WTC11 (cell line): ENCODE results near the gene MLYCD. TPM values are rescaled to one million over a fixed set of nuclear protein-coding genes. Genes with fewer than 3 reads are reported as not detected.

ENCODE experiments used
- ATAC-seq: fragments of 200-7000 bp; cut with Tn5 transposase; 2 replicates; pipeline ENCODE4 v1.10.0; 2021; ENCODE audit warnings: mild to moderate bottlenecking, moderate library complexity
- CTCF ChIA-PET: fragments of 300-600 bp; sonication (Branson Sonifier 250); formaldehyde crosslinking; loops from one replicate; lab custom pipeline; 2021; ENCODE audit warnings: antibody characterized with exemption; lab: Charles Lee
- POLR2A ChIA-PET: fragments of 350-600 bp; sonication (Branson Sonifier 250); formaldehyde crosslinking; loops from one replicate; lab custom pipeline; 2021; ENCODE audit warnings: antibody characterized with exemption; lab: Charles Lee
- DNase-seq: peaks from one replicate; pipeline ENCODE4 v3.0.0; 2021; ENCODE audit warnings: low spot score
- H3K27ac Mint-ChIP-seq: 2 replicates; pipeline ENCODE4 v1.8.0; 2021; ENCODE audit warnings: mixed read lengths
- H3K27me3 Mint-ChIP-seq: 2 replicates; pipeline ENCODE4 v1.8.0; 2021; ENCODE audit warnings: low read depth, mild to moderate bottlenecking, moderate library complexity, mixed read lengths
- H3K36me3 Mint-ChIP-seq: 2 replicates; pipeline ENCODE4 v1.8.0; 2021; ENCODE audit warnings: mixed read lengths
- H3K4me1 Mint-ChIP-seq: 2 replicates; pipeline ENCODE4 v1.8.0; 2022; ENCODE audit warnings: mixed read lengths
- H3K4me3 Mint-ChIP-seq: 2 replicates; pipeline ENCODE4 v1.8.0; 2021; ENCODE audit warnings: mild to moderate bottlenecking, moderate library complexity, mixed read lengths
- H3K9me3 Mint-ChIP-seq: 2 replicates; pipeline ENCODE4 v1.8.0; 2021; ENCODE audit warnings: mixed read lengths
- CREB1 ChIP-seq: sonication (generic); formaldehyde crosslinking; IDR thresholded peaks from 2 replicates; pipeline ENCODE4 v1.8.0; 2023; ENCODE audit warnings: mild to moderate bottlenecking, missing genetic modification reagents
- ELF4 ChIP-seq: sonication (generic); formaldehyde crosslinking; IDR thresholded peaks from 2 replicates; pipeline ENCODE4 v1.8.1; 2022; ENCODE audit warnings: low read depth, mild to moderate bottlenecking, moderate library complexity, missing genetic modification reagents
- ESRRA ChIP-seq: sonication (generic); formaldehyde crosslinking; IDR thresholded peaks from 2 replicates; pipeline ENCODE4 v1.8.1; 2022; ENCODE audit warnings: mild to moderate bottlenecking, missing genetic modification reagents, borderline replicate concordance
- FOXJ3 ChIP-seq: sonication (generic); formaldehyde crosslinking; IDR thresholded peaks from 2 replicates; pipeline ENCODE4 v1.9.0; 2021; ENCODE audit warnings: missing genetic modification reagents, mild to moderate bottlenecking, borderline replicate concordance
- FOXK1 ChIP-seq: sonication (generic); formaldehyde crosslinking; IDR thresholded peaks from 2 replicates; pipeline ENCODE4 v1.8.0; 2022; ENCODE audit warnings: mild to moderate bottlenecking, moderate library complexity, missing genetic modification reagents
- GRHL2 ChIP-seq: fragments of 250-450 bp; sonication (Bioruptor Pico); IDR thresholded peaks from 2 replicates; pipeline ENCODE4 v1.8.0; 2022; ENCODE audit warnings: mild to moderate bottlenecking, moderate library complexity; ENCODE audit not compliant: insufficient replicate concordance, severe bottlenecking
- IRF2 ChIP-seq: sonication (generic); formaldehyde crosslinking; IDR thresholded peaks from 2 replicates; pipeline ENCODE4 v1.8.0; 2022; ENCODE audit warnings: low read depth, missing genetic modification reagents, borderline replicate concordance
- KAT7 ChIP-seq: sonication (generic); formaldehyde crosslinking; IDR thresholded peaks from 2 replicates; pipeline ENCODE4 v1.8.1; 2023; ENCODE audit warnings: missing genetic modification reagents, mild to moderate bottlenecking, borderline replicate concordance
- MXD4 ChIP-seq: fragments of 250-450 bp; sonication (Bioruptor Pico); IDR thresholded peaks from 2 replicates; pipeline ENCODE4 v1.8.0; 2021; ENCODE audit warnings: mild to moderate bottlenecking, moderate library complexity, borderline replicate concordance
- NFE2L1 ChIP-seq: sonication (generic); formaldehyde crosslinking; IDR thresholded peaks from 2 replicates; pipeline ENCODE4 v1.8.1; 2023; ENCODE audit warnings: missing genetic modification reagents
- NR1H2 ChIP-seq: sonication (generic); formaldehyde crosslinking; IDR thresholded peaks from 2 replicates; pipeline ENCODE4 v1.9.0; 2021; ENCODE audit warnings: mild to moderate bottlenecking, moderate library complexity, missing genetic modification reagents
- NR2C2 ChIP-seq: sonication (generic); formaldehyde crosslinking; IDR thresholded peaks from 2 replicates; pipeline ENCODE4 v1.8.0; 2022; ENCODE audit warnings: mild to moderate bottlenecking, missing genetic modification reagents
- PRDM15 ChIP-seq: sonication (generic); formaldehyde crosslinking; IDR thresholded peaks from 2 replicates; pipeline ENCODE4 v1.8.0; 2022; ENCODE audit warnings: missing genetic modification reagents
- RORB ChIP-seq: fragments of 250-450 bp; sonication (Bioruptor Pico); IDR thresholded peaks from 2 replicates; pipeline ENCODE4 v1.9.0; 2021; ENCODE audit warnings: mild to moderate bottlenecking
- SP1 ChIP-seq: sonication (generic); formaldehyde crosslinking; conservative IDR thresholded peaks from 2 replicates; pipeline ENCODE4 v1.8.1; 2022; ENCODE audit warnings: missing genetic modification reagents
- TP53 ChIP-seq: sonication (generic); formaldehyde crosslinking; IDR thresholded peaks from 2 replicates; pipeline ENCODE4 v1.8.1; 2023; ENCODE audit warnings: mild to moderate bottlenecking, missing genetic modification reagents
- USF2 ChIP-seq: sonication (generic); formaldehyde crosslinking; IDR thresholded peaks from 2 replicates; pipeline ENCODE4 v1.8.1; 2023; ENCODE audit warnings: mild to moderate bottlenecking, missing genetic modification reagents, moderate library complexity
- ZNF121 ChIP-seq: sonication (generic); formaldehyde crosslinking; IDR thresholded peaks from 2 replicates; pipeline ENCODE4 v1.8.0; 2023; ENCODE audit warnings: missing genetic modification reagents
- ZNF396 ChIP-seq: fragments of 250-450 bp; sonication (Bioruptor Pico); IDR thresholded peaks from 2 replicates; pipeline ENCODE4 v1.8.0; 2021; ENCODE audit warnings: mild to moderate bottlenecking, moderate library complexity, borderline replicate concordance
- total RNA-seq: library from RNA; stranded (reverse); gene quantifications from 3 replicates; pipeline ENCODE4 v1.2.3, GENCODE V29; 2021
- TF ChIP-seq, protein P1 (sequence below): sonication (generic); formaldehyde crosslinking; IDR thresholded peaks from 2 replicates; pipeline ENCODE4 v1.8.0; 2022; ENCODE audit warnings: mild to moderate bottlenecking, missing genetic modification reagents
- TF ChIP-seq, protein P2 (sequence below): sonication (generic); formaldehyde crosslinking; IDR thresholded peaks from 2 replicates; pipeline ENCODE4 v1.8.1; 2023; ENCODE audit warnings: mild to moderate bottlenecking, missing genetic modification reagents, moderate library complexity
- TF ChIP-seq, protein P3 (sequence below): sonication (generic); formaldehyde crosslinking; IDR thresholded peaks from 2 replicates; pipeline ENCODE4 v1.8.0; 2023; ENCODE audit warnings: mild to moderate bottlenecking, missing genetic modification reagents

MLYCD gene
- total RNA-seq, 1 experiment from 2014 or later: 6.3 TPM

DNA sequence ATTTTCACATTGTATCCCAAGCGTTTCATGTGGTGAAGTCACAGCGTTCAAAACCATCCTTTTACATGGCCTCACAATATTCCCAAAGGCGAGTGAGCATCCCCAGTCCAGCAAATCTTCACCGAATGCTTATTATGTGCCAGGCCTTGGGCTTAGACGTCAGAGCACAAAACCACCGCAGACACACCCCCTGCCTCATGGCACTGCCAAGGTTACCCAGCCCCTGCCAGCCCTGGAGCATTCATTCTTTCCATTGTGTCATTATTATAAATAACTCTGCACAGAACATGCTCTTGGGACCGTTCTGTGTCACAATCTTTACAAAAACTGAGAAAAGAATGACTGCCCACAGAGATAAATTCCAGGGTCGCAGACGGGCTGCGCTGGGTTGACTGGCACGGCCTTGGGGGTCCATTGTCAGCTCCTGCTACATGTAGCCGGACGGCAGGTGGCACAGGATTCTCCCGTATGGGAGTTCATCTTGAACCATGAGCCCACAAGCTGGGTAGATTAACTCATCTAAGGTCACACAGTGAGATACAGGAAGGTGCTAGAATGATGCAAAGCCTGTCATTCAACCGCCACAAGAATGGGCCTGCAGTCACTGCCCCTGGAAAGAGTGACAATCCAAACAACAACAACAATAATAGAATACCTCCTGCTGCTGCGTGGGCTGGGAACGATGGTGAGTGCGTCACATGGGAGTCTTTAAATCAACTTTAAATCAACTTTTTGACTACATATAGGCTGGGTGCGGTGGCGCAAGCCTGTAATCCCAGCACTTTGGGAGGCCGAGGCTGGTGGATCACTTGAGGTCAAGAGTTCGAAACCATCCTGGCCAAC, 64.6 kb downstream of the MLYCD start:
- Mint-ChIP-seq H3K36me3 (no peaks in the 10 kb centered on the region), H3K27ac (no peak overlapping the region), H3K27me3 (no peaks in the 10 kb centered on the region; the same call in none of the 2 replicates), H3K4me3 (no peak overlapping the region), H3K9me3 (no peaks in the 10 kb centered on the region), H3K4me1 (no peaks in the 10 kb centered on the region)
- CTCF ChIA-PET: interaction anchor here (1.0 to 1.2 kb wide), 2 partner anchors 9 to 80 kb away, joined by 3 read pairs; no protein-coding TSS in a partner anchor
- DNase-seq (no peak), ATAC-seq (no peak)
- POLR2A ChIA-PET: no interaction called here
- TF ChIP-seq ZNF121 (CRISPR knock-in tag) (no peak), KAT7 (CRISPR knock-in tag) (no peak), IRF2 (CRISPR knock-in tag) (no peak), RORB (CRISPR knock-in tag) (no peak)

GRCh38 chr16:83964684-83965443, 65.9 kb downstream of the MLYCD start:
- POLR2A ChIA-PET: no interaction called here
- CTCF ChIA-PET: interaction anchor here (0.9 to 2.4 kb wide), 6 partner anchors 8 to 80 kb away, joined by 3 to 14 read pairs (median 4); no protein-coding TSS in a partner anchor
- TF ChIP-seq FOXJ3 (no peak), ZNF396 (CRISPR knock-in tag) (no peak), MXD4 (no peak), USF2 (CRISPR knock-in tag) (no peak), GRHL2 (CRISPR knock-in tag) (no peak), PRDM15 (CRISPR knock-in tag) (no peak), TP53 (CRISPR knock-in tag) (no peak), NR2C2 (CRISPR knock-in tag) (no peak), ESRRA (CRISPR knock-in tag) (no peak), FOXK1 (CRISPR knock-in tag) (no peak), CREB1 (CRISPR knock-in tag) (no peak), NFE2L1 (CRISPR knock-in tag) (no peak), NR1H2 (CRISPR knock-in tag) (no peak), ELF4 (CRISPR knock-in tag) (no peak), SP1 (CRISPR knock-in tag) (no peak)
- TF ChIP-seq, protein P1, sequence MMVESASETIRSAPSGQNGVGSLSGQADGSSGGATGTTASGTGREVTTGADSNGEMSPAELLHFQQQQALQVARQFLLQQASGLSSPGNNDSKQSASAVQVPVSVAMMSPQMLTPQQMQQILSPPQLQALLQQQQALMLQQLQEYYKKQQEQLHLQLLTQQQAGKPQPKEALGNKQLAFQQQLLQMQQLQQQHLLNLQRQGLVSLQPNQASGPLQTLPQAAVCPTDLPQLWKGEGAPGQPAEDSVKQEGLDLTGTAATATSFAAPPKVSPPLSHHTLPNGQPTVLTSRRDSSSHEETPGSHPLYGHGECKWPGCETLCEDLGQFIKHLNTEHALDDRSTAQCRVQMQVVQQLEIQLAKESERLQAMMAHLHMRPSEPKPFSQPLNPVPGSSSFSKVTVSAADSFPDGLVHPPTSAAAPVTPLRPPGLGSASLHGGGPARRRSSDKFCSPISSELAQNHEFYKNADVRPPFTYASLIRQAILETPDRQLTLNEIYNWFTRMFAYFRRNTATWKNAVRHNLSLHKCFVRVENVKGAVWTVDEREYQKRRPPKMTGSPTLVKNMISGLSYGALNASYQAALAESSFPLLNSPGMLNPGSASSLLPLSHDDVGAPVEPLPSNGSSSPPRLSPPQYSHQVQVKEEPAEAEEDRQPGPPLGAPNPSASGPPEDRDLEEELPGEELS: no peak
- TF ChIP-seq, protein P2, sequence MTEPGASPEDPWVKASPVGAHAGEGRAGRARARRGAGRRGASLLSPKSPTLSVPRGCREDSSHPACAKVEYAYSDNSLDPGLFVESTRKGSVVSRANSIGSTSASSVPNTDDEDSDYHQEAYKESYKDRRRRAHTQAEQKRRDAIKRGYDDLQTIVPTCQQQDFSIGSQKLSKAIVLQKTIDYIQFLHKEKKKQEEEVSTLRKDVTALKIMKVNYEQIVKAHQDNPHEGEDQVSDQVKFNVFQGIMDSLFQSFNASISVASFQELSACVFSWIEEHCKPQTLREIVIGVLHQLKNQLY: no peak
- TF ChIP-seq, protein P3, sequence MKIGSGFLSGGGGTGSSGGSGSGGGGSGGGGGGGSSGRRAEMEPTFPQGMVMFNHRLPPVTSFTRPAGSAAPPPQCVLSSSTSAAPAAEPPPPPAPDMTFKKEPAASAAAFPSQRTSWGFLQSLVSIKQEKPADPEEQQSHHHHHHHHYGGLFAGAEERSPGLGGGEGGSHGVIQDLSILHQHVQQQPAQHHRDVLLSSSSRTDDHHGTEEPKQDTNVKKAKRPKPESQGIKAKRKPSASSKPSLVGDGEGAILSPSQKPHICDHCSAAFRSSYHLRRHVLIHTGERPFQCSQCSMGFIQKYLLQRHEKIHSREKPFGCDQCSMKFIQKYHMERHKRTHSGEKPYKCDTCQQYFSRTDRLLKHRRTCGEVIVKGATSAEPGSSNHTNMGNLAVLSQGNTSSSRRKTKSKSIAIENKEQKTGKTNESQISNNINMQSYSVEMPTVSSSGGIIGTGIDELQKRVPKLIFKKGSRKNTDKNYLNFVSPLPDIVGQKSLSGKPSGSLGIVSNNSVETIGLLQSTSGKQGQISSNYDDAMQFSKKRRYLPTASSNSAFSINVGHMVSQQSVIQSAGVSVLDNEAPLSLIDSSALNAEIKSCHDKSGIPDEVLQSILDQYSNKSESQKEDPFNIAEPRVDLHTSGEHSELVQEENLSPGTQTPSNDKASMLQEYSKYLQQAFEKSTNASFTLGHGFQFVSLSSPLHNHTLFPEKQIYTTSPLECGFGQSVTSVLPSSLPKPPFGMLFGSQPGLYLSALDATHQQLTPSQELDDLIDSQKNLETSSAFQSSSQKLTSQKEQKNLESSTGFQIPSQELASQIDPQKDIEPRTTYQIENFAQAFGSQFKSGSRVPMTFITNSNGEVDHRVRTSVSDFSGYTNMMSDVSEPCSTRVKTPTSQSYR: no peak
- Mint-ChIP-seq H3K27ac (no peak overlapping the region), H3K27me3 (peaks cover 9% of the 10 kb centered on the region), H3K9me3 (no peaks in the 10 kb centered on the region), H3K4me1 (peaks cover 5% of the 10 kb centered on the region), H3K36me3 (no peaks in the 10 kb centered on the region), H3K4me3 (no peak overlapping the region)
- DNase-seq (no peak), ATAC-seq (no peak)
